ENCODE results near the gene SESN1. TPM values are rescaled to one million over a fixed set of nuclear protein-coding genes. Genes with fewer than 3 reads are reported as not detected.

Gene SESN1
- total RNA-seq, 4 donors from 2014 or later = 50.8 to 80.5 (median 78.0) TPM

DNA sequence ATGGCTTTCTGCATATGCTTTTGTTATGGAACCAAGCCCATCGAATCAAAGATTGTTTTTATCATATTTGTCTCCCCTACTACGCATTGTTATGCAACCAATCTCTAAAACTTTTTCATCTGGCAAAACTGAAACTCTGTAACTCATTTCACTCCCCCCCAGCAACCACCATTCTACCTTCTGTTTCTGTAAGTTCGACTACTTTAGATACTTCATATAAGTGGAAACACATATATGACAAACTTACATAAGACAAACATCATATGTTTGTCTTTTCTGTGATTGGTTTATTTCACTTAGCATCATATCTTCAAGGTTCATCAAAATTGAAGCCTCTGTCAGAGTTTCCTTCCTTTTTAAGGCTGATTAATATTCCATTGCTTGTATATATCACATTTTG lies 35.4 kb upstream of the SESN1 start:
- H3K36me3 ChIP-seq = no peaks in the 10 kb centered on the region
- no peaks in the 10 kb centered on the region for H3K27me3 ChIP-seq
- WGBS, 2 donors (ENCODE audit: low coverage in 1 of 2) = 85 to 89% methylated on average over 3 of the region's 3 CpGs
- TF ChIP-seq, protein P1, sequence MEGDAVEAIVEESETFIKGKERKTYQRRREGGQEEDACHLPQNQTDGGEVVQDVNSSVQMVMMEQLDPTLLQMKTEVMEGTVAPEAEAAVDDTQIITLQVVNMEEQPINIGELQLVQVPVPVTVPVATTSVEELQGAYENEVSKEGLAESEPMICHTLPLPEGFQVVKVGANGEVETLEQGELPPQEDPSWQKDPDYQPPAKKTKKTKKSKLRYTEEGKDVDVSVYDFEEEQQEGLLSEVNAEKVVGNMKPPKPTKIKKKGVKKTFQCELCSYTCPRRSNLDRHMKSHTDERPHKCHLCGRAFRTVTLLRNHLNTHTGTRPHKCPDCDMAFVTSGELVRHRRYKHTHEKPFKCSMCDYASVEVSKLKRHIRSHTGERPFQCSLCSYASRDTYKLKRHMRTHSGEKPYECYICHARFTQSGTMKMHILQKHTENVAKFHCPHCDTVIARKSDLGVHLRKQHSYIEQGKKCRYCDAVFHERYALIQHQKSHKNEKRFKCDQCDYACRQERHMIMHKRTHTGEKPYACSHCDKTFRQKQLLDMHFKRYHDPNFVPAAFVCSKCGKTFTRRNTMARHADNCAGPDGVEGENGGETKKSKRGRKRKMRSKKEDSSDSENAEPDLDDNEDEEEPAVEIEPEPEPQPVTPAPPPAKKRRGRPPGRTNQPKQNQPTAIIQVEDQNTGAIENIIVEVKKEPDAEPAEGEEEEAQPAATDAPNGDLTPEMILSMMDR (IDR thresholded peaks at IDR 0.05) = no peak
- TF ChIP-seq EP300 (IDR thresholded peaks at IDR 0.05) = no peak
- TF ChIP-seq POLR2AphosphoS5 (IDR thresholded peaks at IDR 0.05) = no peak
- no peak for TF ChIP-seq POLR2A (IDR thresholded peaks at IDR 0.05)
- no peaks in the 10 kb centered on the region for H3K4me1 ChIP-seq
- no peak overlapping the region for H3K4me3 ChIP-seq
- no peak for ATAC-seq
- no peak overlapping the region for H3K27ac ChIP-seq
- no peaks in the 10 kb centered on the region for H3K9me3 ChIP-seq

DNA sequence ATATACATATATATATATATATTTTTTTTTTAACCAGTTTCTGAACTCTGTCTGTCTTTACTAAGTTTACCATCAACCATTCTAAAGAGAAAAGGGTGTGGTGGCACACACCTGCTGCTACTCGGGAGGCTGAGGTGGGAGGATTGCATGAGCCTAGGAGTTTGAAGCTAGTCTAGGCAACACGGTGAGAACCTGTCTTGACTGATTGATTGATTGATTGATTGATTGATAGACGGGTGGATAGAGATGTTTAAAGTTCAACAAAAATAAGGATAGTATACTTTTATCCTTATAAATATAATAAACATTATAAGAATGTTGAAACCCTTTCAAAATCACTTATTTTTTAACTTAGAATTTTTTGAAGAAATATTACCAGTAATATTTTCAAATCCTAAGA lies 30.9 kb upstream of the SESN1 start:
- no peaks in the 10 kb centered on the region for H3K27me3 ChIP-seq
- ATAC-seq = no peak
- H3K27ac ChIP-seq = no peak overlapping the region
- H3K4me3 ChIP-seq = no peak overlapping the region
- no peaks in the 10 kb centered on the region for H3K9me3 ChIP-seq
- 71 to 82% methylated on average over 3 of the region's 3 CpGs for WGBS, 2 donors (ENCODE audit: low coverage in 1 of 2)
- TF ChIP-seq, protein P1 (IDR thresholded peaks at IDR 0.05) = no peak
- TF ChIP-seq EP300 (IDR thresholded peaks at IDR 0.05) (no peak), POLR2A (IDR thresholded peaks at IDR 0.05) (no peak), POLR2AphosphoS5 (IDR thresholded peaks at IDR 0.05) (no peak)
- H3K36me3 ChIP-seq = no peaks in the 10 kb centered on the region
- H3K4me1 ChIP-seq = peaks cover 4 to 18% (median 5%) of the 10 kb centered on the region in 3 donors

DNA sequence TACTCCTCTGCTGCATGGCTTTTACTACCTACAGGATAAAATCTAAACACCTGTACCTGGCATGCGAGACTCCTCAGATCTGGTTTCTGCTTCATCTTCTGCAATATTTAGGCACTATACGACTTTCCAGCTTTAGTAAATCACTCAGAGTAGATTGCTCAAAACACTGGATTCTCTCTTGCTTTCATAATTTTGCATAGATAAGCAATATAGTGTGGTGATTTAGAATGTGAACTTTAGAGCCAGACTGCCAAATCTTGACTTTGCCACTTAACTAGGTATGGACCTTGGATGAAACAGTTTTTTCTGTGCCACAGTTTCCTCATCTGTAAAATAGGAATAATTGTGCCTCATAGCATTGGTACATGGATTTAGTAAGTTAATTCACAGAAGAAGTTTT lies 29.6 kb upstream of the SESN1 start:
- ATAC-seq = no peak
- Histone ChIP-seq H3K4me1 (peaks cover 4 to 28% (median 5%) of the 10 kb centered on the region in 3 donors), H3K27ac (no peak overlapping the region), H3K9me3 (no peaks in the 10 kb centered on the region), H3K36me3 (no peaks in the 10 kb centered on the region), H3K27me3 (no peaks in the 10 kb centered on the region), H3K4me3 (no peak overlapping the region)
- TF ChIP-seq POLR2AphosphoS5 (IDR thresholded peaks at IDR 0.05) = no peak
- TF ChIP-seq, protein P1 (IDR thresholded peaks at IDR 0.05) = no peak
- no peak for TF ChIP-seq POLR2A (IDR thresholded peaks at IDR 0.05)
- TF ChIP-seq EP300 (IDR thresholded peaks at IDR 0.05) = no peak
- 90 to 100% methylated on average over 2 of the region's 2 CpGs for WGBS, 2 donors (ENCODE audit: low coverage in 1 of 2)

- TF ChIP-seq, protein P1 (IDR thresholded peaks at IDR 0.05) = no peak
- TF ChIP-seq POLR2AphosphoS5 (IDR thresholded peaks at IDR 0.05) (no peak), POLR2A (IDR thresholded peaks at IDR 0.05) (no peak), EP300 (IDR thresholded peaks at IDR 0.05) (no peak)
- no peaks in the 10 kb centered on the region for H3K27me3 ChIP-seq
- peak overlapping the region in 2 of 4 donors; percentile 16 to 18 for H3K27ac ChIP-seq
- H3K36me3 ChIP-seq = no peaks in the 10 kb centered on the region
- H3K4me3 ChIP-seq = no peak overlapping the region
- no peak for ATAC-seq
- H3K9me3 ChIP-seq = no peaks in the 10 kb centered on the region
- H3K4me1 ChIP-seq = peaks cover 4 to 51% (median 5%) of the 10 kb centered on the region in 3 donors
Measured at GRCh38 chr6:109121411-109121810, 26.8 kb upstream of the SESN1 start.

GRCh38 chr6:109118871-109119354 lies 24.3 kb upstream of the SESN1 start:
- Histone ChIP-seq H3K27ac (no peak overlapping the region), H3K4me3 (no peak overlapping the region), H3K4me1 (peaks cover 4 to 51% (median 5%) of the 10 kb centered on the region in 3 donors), H3K27me3 (no peaks in the 10 kb centered on the region), H3K9me3 (no peaks in the 10 kb centered on the region), H3K36me3 (no peaks in the 10 kb centered on the region)
- TF ChIP-seq, protein P1 (IDR thresholded peaks at IDR 0.05) = no peak
- TF ChIP-seq POLR2A (IDR thresholded peaks at IDR 0.05) (no peak), POLR2AphosphoS5 (IDR thresholded peaks at IDR 0.05) (no peak), EP300 (IDR thresholded peaks at IDR 0.05) (no peak)
- 20 to 68% methylated on average over 1 to 3 of the region's 3 CpGs for WGBS, 2 donors (ENCODE audit: low coverage in 1 of 2)
- no peak for ATAC-seq
